ENCODE data around the gene FADS1.

DNA sequence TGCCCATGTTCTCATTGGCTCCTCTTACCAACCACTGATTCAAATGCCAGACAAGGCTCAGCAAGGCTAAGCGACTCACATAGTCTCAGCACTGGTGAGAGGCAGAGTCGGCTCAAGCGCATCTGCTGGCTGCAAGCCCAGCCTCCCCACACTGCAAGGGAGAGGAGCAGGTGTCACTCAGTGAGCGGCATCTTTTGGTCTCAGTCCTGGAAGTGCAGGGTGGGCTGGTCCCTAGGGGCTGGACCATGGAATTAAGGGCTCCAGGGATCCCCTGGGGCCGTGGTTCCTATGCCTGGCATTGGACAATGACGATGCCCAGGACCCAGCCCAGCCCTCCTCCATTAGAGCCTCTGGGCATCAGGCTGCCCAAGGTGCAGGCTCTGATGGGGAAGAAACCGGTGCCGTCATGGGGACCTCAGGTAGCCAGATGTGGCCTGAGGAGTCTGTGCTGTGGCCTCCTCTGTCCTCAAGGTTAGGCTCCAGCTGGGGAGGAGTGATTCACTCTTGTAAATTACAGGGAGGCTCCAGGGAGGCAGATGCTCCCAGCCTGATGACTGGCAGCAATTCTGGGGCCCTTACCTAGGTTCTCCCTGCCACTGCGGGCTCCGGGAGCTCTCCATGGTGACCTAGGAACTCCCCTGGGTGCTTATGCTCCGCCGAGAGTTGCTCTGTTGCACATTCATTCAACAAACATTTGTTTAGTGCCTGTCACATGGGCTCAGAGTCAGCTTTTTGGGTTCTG lies 39.3 kb upstream of the FADS1 start:
- TF ChIP-seq YY1 (IDR thresholded peaks at IDR 0.05; ENCODE audit: insufficient read depth, insufficient read length) (no peak), SUZ12 (IDR thresholded peaks at IDR 0.05; ENCODE audit: extremely low read depth, insufficient read depth, insufficient read length) (no peak), ZNF274 (IDR thresholded peaks at IDR 0.05; ENCODE audit: low read depth, low read length) (no peak)
